Smooth muscle cell (in vitro differentiated cells): ENCODE results near the gene ORAI2. TPM values are rescaled to one million over a fixed set of nuclear protein-coding genes. Genes with fewer than 3 reads are reported as not detected.

Experiments
- DNase-seq: peaks from one replicate; lab custom pipeline; 2025; ENCODE audit not compliant: unreplicated experiment; lab: John Stamatoyannopoulos, UW
- H2AFZ ChIP-seq: fragments of 200-600 bp; sonication (generic); 2 replicates; pipeline ENCODE4 v1.6.0; 2016; ENCODE audit warnings: antibody characterized with exemption, low read depth, mild to moderate bottlenecking
- H3F3A ChIP-seq: fragments of 200-600 bp; sonication (generic); 2 replicates; pipeline ENCODE4 v1.6.0; 2017; ENCODE audit warnings: antibody characterized with exemption, low read depth
- H3K27ac ChIP-seq: fragments of 200-600 bp; sonication (generic); 2 replicates; pipeline ENCODE4 v1.5.1; 2016; ENCODE audit warnings: low read depth, mild to moderate bottlenecking
- H3K27me3 ChIP-seq: fragments of 200-600 bp; sonication (generic); 2 replicates; pipeline ENCODE4 v1.6.1; 2016; ENCODE audit warnings: low read depth, mild to moderate bottlenecking
- H3K36me3 ChIP-seq: fragments of 200-600 bp; sonication (generic); 2 replicates; pipeline ENCODE4 v1.5.1; 2016; ENCODE audit warnings: low read depth
- H3K4me1 ChIP-seq: fragments of 200-600 bp; sonication (generic); 2 replicates; pipeline ENCODE4 v1.5.1; 2016; ENCODE audit warnings: low read depth
- H3K4me2 ChIP-seq: fragments of 200-600 bp; sonication (generic); 2 replicates; pipeline ENCODE4 v1.6.0; 2016; ENCODE audit warnings: mild to moderate bottlenecking
- H3K4me3 ChIP-seq: fragments of 200-600 bp; sonication (generic); 2 replicates; pipeline ENCODE4 v1.5.1; 2016; ENCODE audit warnings: mild to moderate bottlenecking
- H3K79me2 ChIP-seq: fragments of 200-600 bp; sonication (generic); 2 replicates; pipeline ENCODE4 v1.6.0; 2016; ENCODE audit warnings: low read depth, mild to moderate bottlenecking
- H3K9ac ChIP-seq: fragments of 200-600 bp; sonication (generic); 2 replicates; pipeline ENCODE4 v1.6.0; 2016; ENCODE audit warnings: low read depth
- H3K9me3 ChIP-seq: fragments of 200-600 bp; sonication (generic); replicated peaks from 2 replicates; pipeline ENCODE4 v1.5.1; 2016; ENCODE audit warnings: low read depth
- H4K20me1 ChIP-seq: fragments of 200-600 bp; sonication (generic); 2 replicates; pipeline ENCODE4 v1.6.0; 2016; ENCODE audit warnings: low read depth
- WGBS: methylation state at CpG from one replicate; pipeline ENCODE4 v1.1.7; 2016; ENCODE audit warnings: low lambda C conversion rate; 5-methylcytosine and 5-hydroxymethylcytosine counted together
- polyA plus RNA-seq: library from polyadenylated mRNA; unstranded; fragments of >200 nt; fragmentation: Nextera tagmentation; extraction: Ambion mirVana; gene quantifications from 2 replicates; pipeline ENCODE4 v1.2.1, GENCODE V29; 2016
- total RNA-seq: library from RNA; depleted of rRNA; stranded (reverse); fragments of >200 nt; gene quantifications from 2 replicates; pipeline ENCODE4 v1.2.3, GENCODE V29; 2014
- TF ChIP-seq, protein P1 (sequence below): fragments of 200-600 bp; sonication (generic); IDR thresholded peaks from 2 replicates; pipeline ENCODE4 v1.5.1; 2017; ENCODE audit warnings: borderline replicate concordance, mild to moderate bottlenecking, antibody characterized with exemption; ENCODE audit not compliant: insufficient read depth, poor library complexity, severe bottlenecking

ORAI2 gene
- total and polyA plus RNA-seq, 2 experiments from 2014 or later: 43.0 to 69.8 TPM

DNA sequence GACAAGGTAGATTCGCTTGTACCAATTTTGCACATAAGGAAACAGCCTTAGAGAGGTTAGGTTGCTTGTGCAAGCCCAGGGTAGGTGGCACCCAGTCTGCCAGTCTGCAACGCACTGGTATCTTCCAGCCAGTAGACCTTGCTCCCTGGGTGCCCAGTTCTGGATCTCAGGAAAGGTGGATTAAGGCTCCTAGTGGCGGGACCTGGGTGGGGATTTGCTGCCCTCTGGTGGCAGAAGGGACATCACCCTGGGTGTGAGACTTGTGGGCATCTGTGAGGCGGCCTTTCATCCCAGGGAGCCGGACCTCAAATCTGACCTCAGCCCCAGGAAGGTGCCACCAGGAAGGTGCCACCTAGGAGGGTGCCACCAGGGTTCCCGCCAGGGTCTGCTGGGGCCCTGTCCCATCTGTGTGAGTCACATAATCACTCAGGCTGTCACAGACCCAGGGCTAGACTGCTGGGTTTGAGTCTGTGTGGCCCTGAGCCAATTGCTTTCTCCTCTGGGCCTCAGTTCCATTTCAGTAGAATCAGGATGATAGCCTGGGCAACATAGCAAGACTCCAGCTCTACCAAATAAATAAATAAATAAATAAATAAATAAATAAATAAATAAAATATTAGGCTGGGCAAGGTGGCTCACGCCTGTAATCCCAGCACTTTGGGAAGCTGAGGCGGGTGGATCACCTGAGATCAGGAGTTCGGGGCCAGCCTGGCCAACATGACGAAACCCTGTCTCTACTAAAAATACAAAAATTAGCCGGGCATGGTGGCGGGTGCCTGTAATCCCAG, 42.5 kb upstream of the ORAI2 start:
- no peak overlapping the region for H2AFZ ChIP-seq
- H3K4me2 ChIP-seq: no peak overlapping the region
- peaks cover 17% of the 10 kb centered on the region for H3F3A ChIP-seq
- no peaks in the 10 kb centered on the region for H3K4me1 ChIP-seq
- no peaks in the 10 kb centered on the region for H3K9me3 ChIP-seq
- H3K36me3 ChIP-seq: no peaks in the 10 kb centered on the region
- no peak overlapping the region for H3K27ac ChIP-seq
- H3K9ac ChIP-seq: no peak overlapping the region
- peaks cover 8% of the 10 kb centered on the region for H4K20me1 ChIP-seq
- no peaks in the 10 kb centered on the region for H3K79me2 ChIP-seq
- peak; percentile 33 for DNase-seq
- TF ChIP-seq, protein P1, sequence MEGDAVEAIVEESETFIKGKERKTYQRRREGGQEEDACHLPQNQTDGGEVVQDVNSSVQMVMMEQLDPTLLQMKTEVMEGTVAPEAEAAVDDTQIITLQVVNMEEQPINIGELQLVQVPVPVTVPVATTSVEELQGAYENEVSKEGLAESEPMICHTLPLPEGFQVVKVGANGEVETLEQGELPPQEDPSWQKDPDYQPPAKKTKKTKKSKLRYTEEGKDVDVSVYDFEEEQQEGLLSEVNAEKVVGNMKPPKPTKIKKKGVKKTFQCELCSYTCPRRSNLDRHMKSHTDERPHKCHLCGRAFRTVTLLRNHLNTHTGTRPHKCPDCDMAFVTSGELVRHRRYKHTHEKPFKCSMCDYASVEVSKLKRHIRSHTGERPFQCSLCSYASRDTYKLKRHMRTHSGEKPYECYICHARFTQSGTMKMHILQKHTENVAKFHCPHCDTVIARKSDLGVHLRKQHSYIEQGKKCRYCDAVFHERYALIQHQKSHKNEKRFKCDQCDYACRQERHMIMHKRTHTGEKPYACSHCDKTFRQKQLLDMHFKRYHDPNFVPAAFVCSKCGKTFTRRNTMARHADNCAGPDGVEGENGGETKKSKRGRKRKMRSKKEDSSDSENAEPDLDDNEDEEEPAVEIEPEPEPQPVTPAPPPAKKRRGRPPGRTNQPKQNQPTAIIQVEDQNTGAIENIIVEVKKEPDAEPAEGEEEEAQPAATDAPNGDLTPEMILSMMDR: peak; percentile 75
- H3K4me3 ChIP-seq: no peak overlapping the region
- no peaks in the 10 kb centered on the region for H3K27me3 ChIP-seq
- 77% methylated on average over 12 of the region's 12 CpGs for WGBS

DNA sequence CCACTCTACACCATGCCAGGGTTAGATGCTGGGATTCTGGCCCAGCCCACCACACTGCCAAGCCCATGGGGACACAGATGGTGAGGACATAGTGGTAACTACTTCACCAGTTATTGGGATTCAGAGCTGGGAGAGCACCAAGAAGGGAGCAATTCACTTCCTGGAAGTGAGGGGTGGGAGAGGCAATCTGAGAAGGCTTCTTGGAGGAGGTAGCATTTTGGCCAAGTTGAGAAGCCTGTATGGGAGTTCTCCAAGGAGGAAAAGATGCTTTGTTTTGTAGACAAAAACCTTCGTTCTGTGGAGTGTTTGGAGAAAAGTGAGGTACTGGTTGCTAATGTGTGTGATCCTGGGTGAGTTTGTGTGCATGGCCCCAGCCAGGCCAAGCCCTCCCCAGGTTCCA, 41.0 kb upstream of the ORAI2 start:
- H3K27me3 ChIP-seq: no peaks in the 10 kb centered on the region
- no peaks in the 10 kb centered on the region for H3K9me3 ChIP-seq
- H3K36me3 ChIP-seq: no peaks in the 10 kb centered on the region
- H2AFZ ChIP-seq: no peak overlapping the region
- no peak overlapping the region for H3K4me2 ChIP-seq
- peaks cover 6% of the 10 kb centered on the region for H3K79me2 ChIP-seq
- peaks cover 17% of the 10 kb centered on the region for H3F3A ChIP-seq
- 100% methylated on average over 1 of the region's 1 CpG for WGBS
- no peak for DNase-seq
- no peak overlapping the region for H3K4me3 ChIP-seq
- no peak overlapping the region for H3K9ac ChIP-seq
- H3K27ac ChIP-seq: no peak overlapping the region
- H3K4me1 ChIP-seq: no peaks in the 10 kb centered on the region
- H4K20me1 ChIP-seq: peaks cover 8% of the 10 kb centered on the region
- TF ChIP-seq, protein P1: no peak

DNA sequence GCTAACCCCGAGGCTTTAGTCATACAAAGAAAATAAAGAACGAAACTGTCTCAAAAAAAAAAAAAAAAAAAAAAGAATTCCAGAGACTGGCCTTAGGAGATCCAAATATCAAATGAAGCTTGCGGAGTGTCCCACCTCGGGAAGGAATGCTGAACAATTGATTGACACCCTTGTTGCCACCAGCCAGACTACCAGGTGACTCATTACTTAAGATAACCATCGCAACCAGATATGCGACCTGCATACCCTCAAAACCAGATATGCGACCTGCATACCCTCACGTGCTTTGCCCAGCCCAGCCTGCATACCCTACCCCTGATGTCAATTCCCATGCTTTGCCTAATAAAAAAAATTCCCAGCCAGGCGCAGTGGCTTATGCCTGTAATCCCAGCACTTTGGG, 39.9 kb upstream of the ORAI2 start:
- DNase-seq: no peak
- H3K27me3 ChIP-seq: no peaks in the 10 kb centered on the region
- H3K9ac ChIP-seq: no peak overlapping the region
- H3K27ac ChIP-seq: peak overlapping the region; percentile 47
- H3K4me1 ChIP-seq: no peaks in the 10 kb centered on the region
- WGBS: 54% methylated on average over 9 of the region's 9 CpGs
- peaks cover 17% of the 10 kb centered on the region for H3F3A ChIP-seq
- no peaks in the 10 kb centered on the region for H3K36me3 ChIP-seq
- TF ChIP-seq, protein P1: no peak
- H3K79me2 ChIP-seq: peaks cover 8% of the 10 kb centered on the region
- no peak overlapping the region for H3K4me3 ChIP-seq
- peaks cover 8% of the 10 kb centered on the region for H4K20me1 ChIP-seq
- no peaks in the 10 kb centered on the region for H3K9me3 ChIP-seq
- no peak overlapping the region for H2AFZ ChIP-seq
- no peak overlapping the region for H3K4me2 ChIP-seq

DNA sequence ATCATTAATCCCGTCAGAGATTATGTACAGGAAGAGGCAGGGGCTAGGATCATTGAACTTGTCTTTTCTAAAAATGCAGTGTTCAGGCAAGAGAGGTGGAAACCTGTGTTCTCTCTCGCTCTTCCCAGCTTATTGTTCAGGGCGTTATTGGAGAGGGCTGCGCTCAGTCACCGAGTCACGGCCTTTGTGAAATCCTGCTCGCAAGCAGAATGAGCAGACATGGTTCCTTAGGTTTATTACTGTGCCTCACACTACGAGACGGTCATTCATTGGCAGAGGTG, 37.8 kb upstream of the ORAI2 start:
- peak overlapping the region; percentile 75 for H2AFZ ChIP-seq
- WGBS: 9% methylated on average over 9 of the region's 9 CpGs
- TF ChIP-seq, protein P1: no peak
- H3K9ac ChIP-seq: peak overlapping the region; percentile 92
- no peaks in the 10 kb centered on the region for H3K4me1 ChIP-seq
- H3K27me3 ChIP-seq: no peaks in the 10 kb centered on the region
- H3K9me3 ChIP-seq: no peaks in the 10 kb centered on the region
- peak overlapping the region; percentile 96 for H3K4me3 ChIP-seq
- DNase-seq: no peak
- H3K79me2 ChIP-seq: peaks cover 8% of the 10 kb centered on the region
- peak overlapping the region; percentile 95 for H3K4me2 ChIP-seq
- peak overlapping the region; percentile 96 for H3K27ac ChIP-seq
- H3F3A ChIP-seq: peaks cover 17% of the 10 kb centered on the region
- H3K36me3 ChIP-seq: peaks cover 3% of the 10 kb centered on the region
- peaks cover 5% of the 10 kb centered on the region for H4K20me1 ChIP-seq
